ENCODE results near the gene RBM4. TPM values are rescaled to one million over a fixed set of nuclear protein-coding genes. Genes with fewer than 3 reads are reported as not detected.

RBM4 gene
- total RNA-seq, 4 donors from 2014 or later: 53.5 to 83.9 (median 57.2) TPM

- no peak for DNase-seq (ENCODE audit: low spot score in 2 of 2)
- Histone ChIP-seq H3K4me1 (no peaks in the 10 kb centered on the region), H3K9me3 (no peaks in the 10 kb centered on the region), H3K36me3 (peaks cover 0 to 17% (median 0%) of the 10 kb centered on the region in 3 donors), H3K27me3 (no peaks in the 10 kb centered on the region), H3K27ac (no peak overlapping the region), H3K4me3 (no peak overlapping the region)
- TF ChIP-seq EP300 (IDR thresholded peaks at IDR 0.05) (no peak), CTCF (IDR thresholded peaks at IDR 0.05) (no peak), POLR2A (IDR thresholded peaks at IDR 0.05) (no peak)
- WGBS, 2 donors: 94 to 97% methylated on average over 2 of the region's 2 CpGs
Observed at GRCh38 chr11:66684635-66685034, 46.1 kb downstream of the RBM4 start.

GRCh38 chr11:66685276-66686099 is 47.0 kb downstream of the RBM4 start:
- TF ChIP-seq CTCF (IDR thresholded peaks at IDR 0.05): no peak
- no peak overlapping the region for H3K27ac ChIP-seq
- H3K4me1 ChIP-seq: no peaks in the 10 kb centered on the region
- peaks cover 0 to 17% (median 0%) of the 10 kb centered on the region in 3 donors for H3K36me3 ChIP-seq
- no peak for DNase-seq (ENCODE audit: low spot score in 2 of 2)
- 75 to 77% methylated on average over 27 of the region's 27 CpGs for WGBS, 2 donors
- H3K9me3 ChIP-seq: no peaks in the 10 kb centered on the region
- H3K27me3 ChIP-seq: no peaks in the 10 kb centered on the region
- H3K4me3 ChIP-seq: no peak overlapping the region

- no peak for DNase-seq (ENCODE audit: low spot score in 2 of 2)
- Histone ChIP-seq H3K4me1 (no peaks in the 10 kb centered on the region), H3K27ac (no peak overlapping the region), H3K9me3 (no peaks in the 10 kb centered on the region), H3K4me3 (no peak overlapping the region), H3K27me3 (no peaks in the 10 kb centered on the region), H3K36me3 (peaks cover 0 to 17% (median 0%) of the 10 kb centered on the region in 3 donors)
- 81 to 83% methylated on average over 15 of the region's 15 CpGs for WGBS, 2 donors
- TF ChIP-seq EP300 (IDR thresholded peaks at IDR 0.05) (no peak), POLR2A (IDR thresholded peaks at IDR 0.05) (no peak), CTCF (IDR thresholded peaks at IDR 0.05) (no peak)
Observed at GRCh38 chr11:66686100-66686785, 47.7 kb downstream of the RBM4 start.

- H3K4me3 ChIP-seq: no peak overlapping the region
Observed at GRCh38 chr11:66686801-66687750, 48.6 kb downstream of the RBM4 start.

More at GRCh38 chr11:66686801-66687750, 48.6 kb downstream of the RBM4 start:
- Histone ChIP-seq H3K9me3 (no peaks in the 10 kb centered on the region), H3K27me3 (no peaks in the 10 kb centered on the region), H3K4me1 (no peaks in the 10 kb centered on the region), H3K27ac (no peak overlapping the region), H3K36me3 (peaks cover 0 to 17% (median 0%) of the 10 kb centered on the region in 3 donors)
- no peak for TF ChIP-seq EP300 (IDR thresholded peaks at IDR 0.05)
- TF ChIP-seq CTCF (IDR thresholded peaks at IDR 0.05): no peak
- no peak for TF ChIP-seq POLR2A (IDR thresholded peaks at IDR 0.05)
- 90 to 92% methylated on average over 31 to 33 of the region's 33 CpGs for WGBS, 2 donors
- no peak for DNase-seq (ENCODE audit: low spot score in 2 of 2)

Data from tibial nerve (tissue), 4 donors.